ENCODE data around the gene SLC38A3. TPM values are rescaled to one million over a fixed set of nuclear protein-coding genes. Genes with fewer than 3 reads are reported as not detected.

SLC38A3 gene
- total and polyA plus RNA-seq, 2 experiments from 2014 or later, result 0.28 to 1.3 TPM

DNA sequence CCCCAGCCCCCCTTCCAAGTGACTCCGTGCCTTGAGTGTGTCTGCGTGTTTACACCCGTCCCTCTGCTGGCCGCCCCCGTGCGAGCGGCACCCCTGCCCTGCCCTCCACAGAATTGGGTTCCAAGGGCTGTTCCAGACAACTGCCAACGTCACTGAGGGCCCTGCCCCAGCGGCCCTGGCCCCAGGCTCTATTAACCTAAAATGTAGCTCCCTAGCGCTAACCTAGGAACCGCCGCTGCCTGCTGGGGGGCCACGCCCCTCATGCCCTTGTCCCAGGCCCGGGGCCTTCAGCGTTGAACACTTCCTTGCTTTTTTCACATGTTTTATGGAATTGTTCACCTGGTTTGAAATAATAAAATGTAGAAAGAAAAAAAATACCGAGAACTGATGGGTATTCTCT, 53.9 kb downstream of the SLC38A3 start (continued):
- TF ChIP-seq, protein P1, sequence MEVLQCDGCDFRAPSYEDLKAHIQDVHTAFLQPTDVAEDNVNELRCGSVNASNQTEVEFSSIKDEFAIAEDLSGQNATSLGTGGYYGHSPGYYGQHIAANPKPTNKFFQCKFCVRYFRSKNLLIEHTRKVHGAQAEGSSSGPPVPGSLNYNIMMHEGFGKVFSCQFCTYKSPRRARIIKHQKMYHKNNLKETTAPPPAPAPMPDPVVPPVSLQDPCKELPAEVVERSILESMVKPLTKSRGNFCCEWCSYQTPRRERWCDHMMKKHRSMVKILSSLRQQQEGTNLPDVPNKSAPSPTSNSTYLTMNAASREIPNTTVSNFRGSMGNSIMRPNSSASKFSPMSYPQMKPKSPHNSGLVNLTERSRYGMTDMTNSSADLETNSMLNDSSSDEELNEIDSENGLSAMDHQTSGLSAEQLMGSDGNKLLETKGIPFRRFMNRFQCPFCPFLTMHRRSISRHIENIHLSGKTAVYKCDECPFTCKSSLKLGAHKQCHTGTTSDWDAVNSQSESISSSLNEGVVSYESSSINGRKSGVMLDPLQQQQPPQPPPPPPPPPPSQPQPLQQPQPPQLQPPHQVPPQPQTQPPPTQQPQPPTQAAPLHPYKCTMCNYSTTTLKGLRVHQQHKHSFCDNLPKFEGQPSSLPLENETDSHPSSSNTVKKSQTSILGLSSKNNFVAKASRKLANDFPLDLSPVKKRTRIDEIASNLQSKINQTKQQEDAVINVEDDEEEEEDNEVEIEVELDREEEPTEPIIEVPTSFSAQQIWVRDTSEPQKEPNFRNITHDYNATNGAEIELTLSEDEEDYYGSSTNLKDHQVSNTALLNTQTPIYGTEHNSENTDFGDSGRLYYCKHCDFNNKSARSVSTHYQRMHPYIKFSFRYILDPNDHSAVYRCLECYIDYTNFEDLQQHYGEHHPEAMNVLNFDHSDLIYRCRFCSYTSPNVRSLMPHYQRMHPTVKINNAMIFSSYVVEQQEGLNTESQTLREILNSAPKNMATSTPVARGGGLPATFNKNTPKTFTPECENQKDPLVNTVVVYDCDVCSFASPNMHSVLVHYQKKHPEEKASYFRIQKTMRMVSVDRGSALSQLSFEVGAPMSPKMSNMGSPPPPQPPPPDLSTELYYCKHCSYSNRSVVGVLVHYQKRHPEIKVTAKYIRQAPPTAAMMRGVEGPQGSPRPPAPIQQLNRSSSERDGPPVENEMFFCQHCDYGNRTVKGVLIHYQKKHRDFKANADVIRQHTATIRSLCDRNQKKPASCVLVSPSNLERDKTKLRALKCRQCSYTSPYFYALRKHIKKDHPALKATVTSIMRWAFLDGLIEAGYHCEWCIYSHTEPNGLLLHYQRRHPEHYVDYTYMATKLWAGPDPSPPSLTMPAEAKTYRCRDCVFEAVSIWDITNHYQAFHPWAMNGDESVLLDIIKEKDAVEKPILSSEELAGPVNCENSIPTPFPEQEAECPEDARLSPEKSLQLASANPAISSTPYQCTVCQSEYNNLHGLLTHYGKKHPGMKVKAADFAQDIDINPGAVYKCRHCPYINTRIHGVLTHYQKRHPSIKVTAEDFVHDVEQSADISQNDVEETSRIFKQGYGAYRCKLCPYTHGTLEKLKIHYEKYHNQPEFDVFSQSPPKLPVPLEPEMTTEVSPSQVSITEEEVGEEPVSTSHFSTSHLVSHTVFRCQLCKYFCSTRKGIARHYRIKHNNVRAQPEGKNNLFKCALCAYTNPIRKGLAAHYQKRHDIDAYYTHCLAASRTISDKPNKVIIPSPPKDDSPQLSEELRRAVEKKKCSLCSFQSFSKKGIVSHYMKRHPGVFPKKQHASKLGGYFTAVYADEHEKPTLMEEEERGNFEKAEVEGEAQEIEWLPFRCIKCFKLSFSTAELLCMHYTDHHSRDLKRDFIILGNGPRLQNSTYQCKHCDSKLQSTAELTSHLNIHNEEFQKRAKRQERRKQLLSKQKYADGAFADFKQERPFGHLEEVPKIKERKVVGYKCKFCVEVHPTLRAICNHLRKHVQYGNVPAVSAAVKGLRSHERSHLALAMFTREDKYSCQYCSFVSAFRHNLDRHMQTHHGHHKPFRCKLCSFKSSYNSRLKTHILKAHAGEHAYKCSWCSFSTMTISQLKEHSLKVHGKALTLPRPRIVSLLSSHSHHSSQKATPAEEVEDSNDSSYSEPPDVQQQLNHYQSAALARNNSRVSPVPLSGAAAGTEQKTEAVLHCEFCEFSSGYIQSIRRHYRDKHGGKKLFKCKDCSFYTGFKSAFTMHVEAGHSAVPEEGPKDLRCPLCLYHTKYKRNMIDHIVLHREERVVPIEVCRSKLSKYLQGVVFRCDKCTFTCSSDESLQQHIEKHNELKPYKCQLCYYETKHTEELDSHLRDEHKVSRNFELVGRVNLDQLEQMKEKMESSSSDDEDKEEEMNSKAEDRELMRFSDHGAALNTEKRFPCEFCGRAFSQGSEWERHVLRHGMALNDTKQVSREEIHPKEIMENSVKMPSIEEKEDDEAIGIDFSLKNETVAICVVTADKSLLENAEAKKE (CRISPR knock-in tag; IDR thresholded peaks at IDR 0.05), result no peak
- TF ChIP-seq STAT1 (IDR thresholded peaks at IDR 0.05; ENCODE audit: unreplicated experiment) (no peak), NANOG (IDR thresholded peaks at IDR 0.05; ENCODE audit: borderline replicate concordance) (no peak), POLR2AphosphoS5 (IDR thresholded peaks at IDR 0.05; ENCODE audit: low read depth) (no peak), CREB1 (CRISPR knock-in tag; IDR thresholded peaks at IDR 0.05; ENCODE audit: low read depth) (no peak)
- TF ChIP-seq, protein P2, sequence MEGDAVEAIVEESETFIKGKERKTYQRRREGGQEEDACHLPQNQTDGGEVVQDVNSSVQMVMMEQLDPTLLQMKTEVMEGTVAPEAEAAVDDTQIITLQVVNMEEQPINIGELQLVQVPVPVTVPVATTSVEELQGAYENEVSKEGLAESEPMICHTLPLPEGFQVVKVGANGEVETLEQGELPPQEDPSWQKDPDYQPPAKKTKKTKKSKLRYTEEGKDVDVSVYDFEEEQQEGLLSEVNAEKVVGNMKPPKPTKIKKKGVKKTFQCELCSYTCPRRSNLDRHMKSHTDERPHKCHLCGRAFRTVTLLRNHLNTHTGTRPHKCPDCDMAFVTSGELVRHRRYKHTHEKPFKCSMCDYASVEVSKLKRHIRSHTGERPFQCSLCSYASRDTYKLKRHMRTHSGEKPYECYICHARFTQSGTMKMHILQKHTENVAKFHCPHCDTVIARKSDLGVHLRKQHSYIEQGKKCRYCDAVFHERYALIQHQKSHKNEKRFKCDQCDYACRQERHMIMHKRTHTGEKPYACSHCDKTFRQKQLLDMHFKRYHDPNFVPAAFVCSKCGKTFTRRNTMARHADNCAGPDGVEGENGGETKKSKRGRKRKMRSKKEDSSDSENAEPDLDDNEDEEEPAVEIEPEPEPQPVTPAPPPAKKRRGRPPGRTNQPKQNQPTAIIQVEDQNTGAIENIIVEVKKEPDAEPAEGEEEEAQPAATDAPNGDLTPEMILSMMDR (conservative IDR thresholded peaks at IDR 0.05; ENCODE audit: low read depth in 2 of 2), result no peak; a peak in 1 of 4 replicates
- TF ChIP-seq, protein P3, sequence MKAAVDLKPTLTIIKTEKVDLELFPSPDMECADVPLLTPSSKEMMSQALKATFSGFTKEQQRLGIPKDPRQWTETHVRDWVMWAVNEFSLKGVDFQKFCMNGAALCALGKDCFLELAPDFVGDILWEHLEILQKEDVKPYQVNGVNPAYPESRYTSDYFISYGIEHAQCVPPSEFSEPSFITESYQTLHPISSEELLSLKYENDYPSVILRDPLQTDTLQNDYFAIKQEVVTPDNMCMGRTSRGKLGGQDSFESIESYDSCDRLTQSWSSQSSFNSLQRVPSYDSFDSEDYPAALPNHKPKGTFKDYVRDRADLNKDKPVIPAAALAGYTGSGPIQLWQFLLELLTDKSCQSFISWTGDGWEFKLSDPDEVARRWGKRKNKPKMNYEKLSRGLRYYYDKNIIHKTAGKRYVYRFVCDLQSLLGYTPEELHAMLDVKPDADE (IDR thresholded peaks at IDR 0.05), result no peak

Data from GM23338 (cell line).